BJ (cell line): ENCODE results near the gene USH2A. TPM values are rescaled to one million over a fixed set of nuclear protein-coding genes. Genes with fewer than 3 reads are reported as not detected.

Source experiments
- CTCF ChIA-PET: fragments of 350-600 bp; formaldehyde crosslinking; extraction: SDS; loops from one replicate; lab custom pipeline; 2021; ENCODE audit warnings: antibody characterized with exemption, inconsistent platforms; lab: Yijun Ruan, JAX
- POLR2A ChIA-PET: fragments of 300-600 bp; sonication (Branson Sonifier 250); formaldehyde crosslinking; extraction: SDS; loops from one replicate; lab custom pipeline; 2021; ENCODE audit warnings: antibody characterized with exemption; lab: Charles Lee
- DNase-seq: peaks from one replicate; pipeline ENCODE4 v3.0.0-alpha.2; 2011; ENCODE audit warnings: low read depth
- H3K27me3 ChIP-seq: 2 replicates; pipeline ENCODE4 v1.6.0; 2011; ENCODE audit warnings: low read length; ENCODE audit not compliant: control insufficient read depth, insufficient read depth
- H3K36me3 ChIP-seq: 2 replicates; pipeline ENCODE4 v1.5.1; 2011; ENCODE audit warnings: low read length; ENCODE audit not compliant: control insufficient read depth, insufficient read depth
- H3K4me3 ChIP-seq: 2 replicates; pipeline ENCODE4 v1.5.1; 2011; ENCODE audit warnings: low read depth, mild to moderate bottlenecking, control low read depth, low read length
- CTCF ChIP-seq: IDR thresholded peaks from 2 replicates; pipeline ENCODE4 v1.5.1; 2011; ENCODE audit warnings: low read depth, mild to moderate bottlenecking, control low read depth, inconsistent platforms, low read length, moderate library complexity; ENCODE audit not compliant: insufficient read depth
- polyA plus RNA-seq: library from polyadenylated mRNA; depleted of rRNA; stranded (reverse); fragments of >200 nt; gene quantifications from 2 replicates; pipeline ENCODE4 v1.2.3, GENCODE V29; 2011

USH2A gene
- polyA plus RNA-seq, 1 experiment = under 0.01 TPM

GRCh38 chr1:216379441-216379840, 43.8 kb downstream of the USH2A start:
- no peak for TF ChIP-seq CTCF
- no peak for DNase-seq
- Histone ChIP-seq H3K36me3 (no peaks in the 10 kb centered on the region), H3K27me3 (no peaks in the 10 kb centered on the region), H3K4me3 (no peak overlapping the region)
- CTCF ChIA-PET = no interaction called here
- POLR2A ChIA-PET = no interaction called here

- POLR2A ChIA-PET = no interaction called here
- Histone ChIP-seq H3K27me3 (no peaks in the 10 kb centered on the region), H3K36me3 (no peaks in the 10 kb centered on the region), H3K4me3 (no peak overlapping the region)
- TF ChIP-seq CTCF = no peak
- CTCF ChIA-PET = no interaction called here
- DNase-seq = no peak
Measured at GRCh38 chr1:216368249-216368648, 55.0 kb downstream of the USH2A start.

DNA sequence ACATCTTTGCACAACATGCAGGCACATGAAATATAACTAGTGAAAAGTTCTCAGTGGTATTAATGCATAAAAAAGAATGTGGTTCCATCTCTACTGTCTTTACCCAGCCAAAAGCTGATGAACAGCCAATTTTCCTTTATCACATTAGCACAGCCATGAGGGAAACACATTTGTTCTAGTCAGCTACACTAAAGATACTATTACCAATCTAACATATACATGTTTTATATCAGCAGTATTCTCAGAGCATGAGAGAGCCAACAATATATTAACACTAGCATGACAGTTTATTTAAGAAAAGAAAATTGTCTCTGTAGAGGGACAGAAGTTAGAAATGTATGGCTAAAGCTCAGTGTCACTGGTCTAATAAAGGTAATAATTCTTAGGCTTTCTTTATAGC, 56.3 kb downstream of the USH2A start:
- Histone ChIP-seq H3K27me3 (no peaks in the 10 kb centered on the region), H3K36me3 (no peaks in the 10 kb centered on the region), H3K4me3 (no peak overlapping the region)
- ChIA-PET CTCF (no interaction called here), POLR2A (no interaction called here)
- TF ChIP-seq CTCF = no peak
- no peak for DNase-seq

- TF ChIP-seq CTCF = no peak
- H3K36me3 ChIP-seq = no peaks in the 10 kb centered on the region
- no peak overlapping the region for H3K4me3 ChIP-seq
- ChIA-PET POLR2A (no interaction called here), CTCF (interaction anchor here (0.6 kb wide), 1 partner anchor 197 kb away, joined by 3 read pairs; no protein-coding TSS in a partner anchor)
- DNase-seq = no peak
- H3K27me3 ChIP-seq = no peaks in the 10 kb centered on the region
Measured at GRCh38 chr1:216356945-216357344, 66.3 kb downstream of the USH2A start.

GRCh38 chr1:216350186-216350585, 73.1 kb downstream of the USH2A start:
- CTCF ChIA-PET = no interaction called here

More at GRCh38 chr1:216350186-216350585, 73.1 kb downstream of the USH2A start:
- no peak for TF ChIP-seq CTCF
- no peaks in the 10 kb centered on the region for H3K36me3 ChIP-seq
- H3K4me3 ChIP-seq = no peak overlapping the region
- POLR2A ChIA-PET = no interaction called here
- no peak for DNase-seq
- H3K27me3 ChIP-seq = no peaks in the 10 kb centered on the region
